GM12878 (cell line): ENCODE data around the gene NDOR1.
A peak's percentile ranks its signal among the peaks of the same experiment; 100 is the strongest.

Source experiments
- BHLHE40 ChIP-seq, 2 experiments: fragments of 450-650 bp in 1 of 2; IDR thresholded peaks; 2 replicates each; pipeline ENCODE4 v1.6.1; 2011 to 2017; ENCODE audit warnings: low read depth in 2 of 2, borderline replicate concordance in 1 of 2, improper control_type of control experiment in 1 of 2, low read length in 1 of 2, mild to moderate bottlenecking in 1 of 2
- CTCF ChIP-seq, 3 experiments: IDR thresholded peaks in 2 of 3; conservative IDR thresholded peaks in 1 of 3; 2 replicates each; pipeline ENCODE4 v1.5.1; 2011; ENCODE audit warnings: low read depth in 3 of 3, low read length in 3 of 3, mild to moderate bottlenecking in 3 of 3, control low read depth in 2 of 3, moderate library complexity in 2 of 3, inconsistent platforms in 1 of 3, mixed read lengths in 1 of 3; ENCODE audit not compliant: control insufficient read depth in 2 of 3, insufficient read depth in 1 of 3; ENCODE audit errors: extremely low read depth in 1 of 3
- ELK1 ChIP-seq: IDR thresholded peaks from 2 replicates; pipeline ENCODE4 v1.6.1; 2012; ENCODE audit warnings: low read depth, low read length, improper control_type of control experiment
- EP300 ChIP-seq, 2 experiments: fragments of 150-350 bp in 1 of 2; IDR thresholded peaks; 2 replicates each; pipeline ENCODE4 v1.6.1; 2011 to 2012; ENCODE audit warnings: low read depth in 2 of 2, low read length in 2 of 2, borderline replicate concordance in 1 of 2, improper control_type of control experiment in 1 of 2, inconsistent platforms in 1 of 2; ENCODE audit not compliant: control insufficient read depth in 1 of 2
- ETV6 ChIP-seq, 2 experiments: fragments of 450-650 bp in 1 of 2; IDR thresholded peaks in 1 of 2; conservative IDR thresholded peaks in 1 of 2; 2 replicates each; pipeline ENCODE4 v1.6.1; 2014; ENCODE audit warnings: antibody characterized with exemption in 1 of 2, borderline replicate concordance in 1 of 2, low read depth in 1 of 2, mild to moderate bottlenecking in 1 of 2, moderate library complexity in 1 of 2
- EZH2 ChIP-seq: IDR thresholded peaks from 2 replicates; pipeline ENCODE4 v1.6.1; 2012; ENCODE audit warnings: low read depth, mild to moderate bottlenecking, control low read depth, inconsistent platforms, low read length, borderline replicate concordance; ENCODE audit not compliant: control insufficient read depth
- MLLT1 ChIP-seq: fragments of 450-650 bp; IDR thresholded peaks from 2 replicates; pipeline ENCODE4 v1.6.1; 2016; ENCODE audit warnings: mild to moderate bottlenecking
- TARDBP ChIP-seq: IDR thresholded peaks from 2 replicates; pipeline ENCODE4 v1.6.1; 2016; ENCODE audit warnings: borderline replicate concordance

- TF ChIP-seq ELK1 (no peak), CTCF (IDR thresholded peaks at IDR 0.05 in 2 of 3, conservative IDR thresholded peaks at IDR 0.05 in 1 of 3; ENCODE audit: control insufficient read depth in 2 of 3, extremely low read depth in 1 of 3, insufficient read depth in 1 of 3, low read depth in 3 of 3, low read length in 3 of 3) (no peak), EP300 (IDR thresholded peaks at IDR 0.05; ENCODE audit: borderline replicate concordance in 1 of 2, control insufficient read depth in 1 of 2, low read depth in 2 of 2, low read length in 2 of 2) (no peak), MLLT1 (no peak), BHLHE40 (IDR thresholded peaks at IDR 0.05; ENCODE audit: borderline replicate concordance in 1 of 2, low read depth in 2 of 2, low read length in 1 of 2) (no peak), ETV6 (conservative IDR thresholded peaks at IDR 0.05 in 1 of 2, IDR thresholded peaks at IDR 0.05 in 1 of 2; ENCODE audit: borderline replicate concordance in 1 of 2, low read depth in 1 of 2) (no peak), TARDBP (peak; percentile 40; the same call in 1 of the 2 replicates), EZH2 (no peak)
Measured at GRCh38 chr9:137243626-137244485, 38.4 kb downstream of the NDOR1 start.
